22Rv1 (cell line): Measurements from ENCODE around the gene GZMH.

Experiments used
- CTCF ChIP-seq: fragments of 450-650 bp; IDR thresholded peaks from 2 replicates; pipeline ENCODE4 v1.5.1; 2017; ENCODE audit warnings: mild to moderate bottlenecking
- ZFX ChIP-seq: fragments of 450-650 bp; IDR thresholded peaks from 2 replicates; pipeline ENCODE4 v1.6.1; 2017; ENCODE audit warnings: antibody characterized with exemption, borderline replicate concordance

GRCh38 chr14:24613241-24613640, 3.8 kb upstream of the GZMH start:
- TF ChIP-seq CTCF (no peak), ZFX (no peak)
